RWPE1 (cell line): ENCODE data around the gene BMP6.

Experiments used
- CTCF ChIA-PET: fragments of 350-600 bp; sonication (Branson Sonifier 250); formaldehyde crosslinking; extraction: SDS; loops from one replicate; lab custom pipeline; 2021; lab: Yijun Ruan, JAX
- POLR2A ChIA-PET: fragments of 400-600 bp; formaldehyde crosslinking; extraction: SDS; loops from one replicate; lab custom pipeline; 2020; ENCODE audit warnings: antibody characterized with exemption; ENCODE audit not compliant: low non-redundant PET; lab: Yijun Ruan, JAX
- DNase-seq: peaks from one replicate; pipeline ENCODE4 v3.0.0; 2012; ENCODE audit warnings: low spot score
- H3K27ac ChIP-seq: fragments of 450-650 bp; 2 replicates; pipeline ENCODE4 v1.5.1; 2017
- TF ChIP-seq, protein P1 (sequence below): fragments of 450-650 bp; conservative IDR thresholded peaks from 2 replicates; pipeline ENCODE4 v1.5.1; 2017; ENCODE audit warnings: low read depth, mild to moderate bottlenecking

The BMP6 gene

DNA sequence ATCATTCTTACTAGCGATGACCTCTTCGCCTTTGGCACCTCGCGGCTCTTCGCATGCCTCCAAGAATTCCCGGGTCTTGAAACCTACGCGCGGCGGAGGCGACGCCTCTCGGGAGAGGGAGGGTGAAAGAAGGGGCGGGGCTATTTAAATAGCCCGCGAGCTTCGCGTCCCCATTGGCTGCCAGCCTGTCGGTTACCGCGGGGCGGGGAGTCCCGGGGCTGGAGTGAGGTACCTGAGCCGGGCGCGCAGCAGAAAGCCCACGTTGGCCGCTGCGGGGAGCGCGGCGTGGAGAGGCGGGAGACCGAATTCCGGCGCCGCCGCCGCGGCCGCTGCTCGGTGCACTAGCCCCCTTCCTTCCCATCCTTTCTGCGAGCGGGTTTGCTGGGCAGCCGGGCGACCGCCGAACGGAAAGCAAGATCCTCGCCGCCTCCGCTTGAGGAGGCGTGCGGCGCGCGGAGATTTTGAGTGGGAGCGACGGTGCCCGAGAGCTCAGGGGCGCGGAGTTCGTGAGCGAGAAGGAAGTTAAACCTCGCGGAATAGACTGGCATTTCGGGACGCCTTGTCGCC, at the start of gene BMP6:
Gene BMP6, plus strand, starts transcription at position 251 of the 567 bp plus-strand sequence. CDS start 857 bp downstream, outside the sequence.
- no peak within 1 kb of the TSS for H3K27ac ChIP-seq
- POLR2A ChIA-PET, result no interaction called here

DNA sequence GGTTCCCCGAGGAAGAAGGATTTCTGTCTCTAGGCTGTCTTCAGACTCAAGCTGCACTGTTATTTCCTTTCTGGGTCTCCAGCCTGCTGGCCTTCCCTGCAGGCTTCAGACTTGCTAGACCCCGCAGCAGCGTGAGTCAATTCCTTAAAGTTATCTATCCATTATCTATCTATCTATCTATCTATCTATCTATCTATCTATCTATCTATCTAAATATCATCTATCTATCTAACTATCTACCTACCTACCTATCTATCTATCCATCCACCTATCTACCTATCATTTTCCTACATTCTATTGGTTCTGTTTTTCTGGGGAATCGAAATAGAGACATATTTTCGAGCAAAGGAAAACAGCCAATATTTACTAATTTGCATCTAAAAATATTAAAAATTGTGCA, 48.7 kb upstream of the BMP6 start:
- ChIA-PET CTCF (no interaction called here), POLR2A (no interaction called here)
- TF ChIP-seq, protein P1, sequence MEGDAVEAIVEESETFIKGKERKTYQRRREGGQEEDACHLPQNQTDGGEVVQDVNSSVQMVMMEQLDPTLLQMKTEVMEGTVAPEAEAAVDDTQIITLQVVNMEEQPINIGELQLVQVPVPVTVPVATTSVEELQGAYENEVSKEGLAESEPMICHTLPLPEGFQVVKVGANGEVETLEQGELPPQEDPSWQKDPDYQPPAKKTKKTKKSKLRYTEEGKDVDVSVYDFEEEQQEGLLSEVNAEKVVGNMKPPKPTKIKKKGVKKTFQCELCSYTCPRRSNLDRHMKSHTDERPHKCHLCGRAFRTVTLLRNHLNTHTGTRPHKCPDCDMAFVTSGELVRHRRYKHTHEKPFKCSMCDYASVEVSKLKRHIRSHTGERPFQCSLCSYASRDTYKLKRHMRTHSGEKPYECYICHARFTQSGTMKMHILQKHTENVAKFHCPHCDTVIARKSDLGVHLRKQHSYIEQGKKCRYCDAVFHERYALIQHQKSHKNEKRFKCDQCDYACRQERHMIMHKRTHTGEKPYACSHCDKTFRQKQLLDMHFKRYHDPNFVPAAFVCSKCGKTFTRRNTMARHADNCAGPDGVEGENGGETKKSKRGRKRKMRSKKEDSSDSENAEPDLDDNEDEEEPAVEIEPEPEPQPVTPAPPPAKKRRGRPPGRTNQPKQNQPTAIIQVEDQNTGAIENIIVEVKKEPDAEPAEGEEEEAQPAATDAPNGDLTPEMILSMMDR, result no peak
- H3K27ac ChIP-seq, result no peak overlapping the region
- DNase-seq, result no peak

More for the DNA sequence above, at the start of gene BMP6:
- CTCF ChIA-PET, result interaction anchor here (0.5 to 0.7 kb wide), 5 partner anchors 86 to 450 kb away, joined by 3 to 4 read pairs (median 3); no protein-coding TSS in a partner anchor
- TF ChIP-seq, protein P1, result no peak
- DNase-seq, result peak; percentile 99

DNA sequence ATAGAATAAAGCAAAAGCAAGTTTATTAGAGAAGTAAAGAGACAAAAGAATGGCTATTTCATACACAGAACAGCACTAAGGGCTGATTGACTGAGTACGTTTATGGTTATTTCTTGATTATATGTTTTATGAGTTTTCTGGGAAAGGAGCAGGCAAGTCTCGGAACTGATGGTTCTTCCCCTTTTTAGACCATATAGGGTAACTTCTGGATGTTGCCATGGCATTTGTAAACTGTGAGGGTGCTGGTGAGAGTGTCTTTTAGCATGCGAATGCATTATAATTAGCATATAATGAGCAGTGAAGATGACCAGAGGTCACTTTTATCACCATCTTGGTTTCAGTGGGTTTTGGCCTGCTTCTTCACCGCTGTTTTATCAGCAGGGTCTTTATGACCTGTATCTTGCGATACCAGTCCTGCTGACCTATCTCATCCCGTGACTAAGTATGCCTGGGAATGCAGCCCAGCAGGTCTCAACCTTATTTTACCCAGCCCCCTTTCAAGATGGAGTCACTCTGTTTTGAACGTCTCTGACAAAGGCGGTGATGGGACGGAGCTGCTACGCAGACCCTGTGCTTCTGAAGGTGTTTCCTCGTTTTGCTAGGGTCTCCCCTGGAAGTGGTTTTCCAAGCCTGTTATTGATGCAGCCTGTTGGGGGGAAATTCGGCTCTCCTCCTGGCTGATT, 45.4 kb upstream of the BMP6 start:
- DNase-seq, result no peak
- no peak overlapping the region for H3K27ac ChIP-seq
- ChIA-PET POLR2A (no interaction called here), CTCF (no interaction called here)
- TF ChIP-seq, protein P1, result no peak

DNA sequence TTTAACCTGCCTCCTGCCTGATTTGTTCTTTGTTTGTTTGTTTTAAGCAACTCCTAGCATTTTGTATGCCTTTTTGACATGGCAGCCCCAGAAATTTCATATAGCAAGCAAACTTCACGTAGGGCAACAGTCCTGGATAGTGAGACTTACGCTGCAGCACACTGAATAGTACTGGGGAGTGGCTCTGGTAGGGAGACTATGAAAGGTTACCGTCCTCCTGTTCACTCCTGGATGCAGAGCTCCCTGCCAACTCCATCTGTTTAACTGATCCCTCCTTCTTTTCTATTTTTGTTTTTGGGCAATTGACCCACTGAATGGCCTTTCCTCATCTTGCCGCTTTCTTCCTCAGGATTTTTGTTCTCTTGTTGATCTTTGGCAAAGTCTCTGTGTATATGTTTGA, 44.5 kb upstream of the BMP6 start:
- ChIA-PET CTCF (no interaction called here), POLR2A (no interaction called here)
- DNase-seq, result no peak
- TF ChIP-seq, protein P1, result no peak
- H3K27ac ChIP-seq, result no peak overlapping the region

DNA sequence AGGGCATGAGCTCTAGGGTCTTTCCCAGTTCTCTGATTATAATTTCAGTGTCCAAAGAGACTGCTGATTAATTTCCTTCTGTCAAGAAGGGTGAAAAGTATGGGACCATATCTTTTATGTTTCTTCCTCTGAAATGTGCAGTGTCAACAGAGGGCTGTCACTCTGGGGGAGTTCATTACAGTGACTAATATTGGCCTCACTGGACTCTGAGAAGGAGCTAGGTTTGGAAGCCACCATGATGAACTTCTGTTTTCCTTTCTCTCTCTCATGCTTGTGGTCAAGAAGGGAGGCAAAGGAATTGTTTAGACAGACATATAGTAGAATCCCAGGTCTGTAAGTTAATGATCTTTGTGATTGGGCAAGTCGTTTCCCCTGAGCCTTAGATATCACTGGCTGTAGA, 41.8 kb upstream of the BMP6 start:
- no peak overlapping the region for H3K27ac ChIP-seq
- TF ChIP-seq, protein P1, result no peak
- CTCF ChIA-PET, result no interaction called here
- DNase-seq, result no peak
- POLR2A ChIA-PET, result no interaction called here

DNA sequence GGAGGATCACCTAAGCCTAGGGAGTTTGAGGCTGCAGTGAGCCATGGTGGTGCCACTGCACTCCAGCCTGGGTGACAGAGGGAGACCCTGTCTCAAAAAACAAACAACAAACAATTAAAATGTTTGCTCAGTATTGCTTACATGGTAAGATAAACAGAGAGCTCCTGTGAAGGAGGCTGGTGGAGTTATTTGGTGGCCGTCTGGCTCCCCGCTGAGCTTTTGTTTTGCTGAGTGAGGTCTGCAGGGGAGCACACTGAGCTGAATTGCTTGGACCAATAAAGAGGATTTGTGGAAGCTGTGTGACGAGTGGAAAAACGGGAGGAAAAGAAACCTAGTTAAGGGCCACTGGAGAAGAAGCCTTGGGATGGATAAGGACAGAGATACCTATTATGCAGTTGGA, 41.1 kb upstream of the BMP6 start:
- H3K27ac ChIP-seq, result no peak overlapping the region
- POLR2A ChIA-PET, result no interaction called here
- TF ChIP-seq, protein P1, result no peak
- CTCF ChIA-PET, result no interaction called here
- no peak for DNase-seq
